HEK293 (cell line): ENCODE results near the gene ANGPTL4.

Source experiments
- ZBTB7A ChIP-seq: fragments of 450-650 bp; formaldehyde crosslinking; IDR thresholded peaks from 2 replicates; pipeline ENCODE4 v1.5.1; 2016; ENCODE audit warnings: low read depth, missing biosample characterization, missing genetic modification characterization
- TF ChIP-seq, protein P1 (sequence below): fragments of 450-650 bp; formaldehyde crosslinking; IDR thresholded peaks from 2 replicates; pipeline ENCODE4 v1.5.1; 2016; ENCODE audit warnings: missing biosample characterization, missing genetic modification characterization
- TF ChIP-seq, protein P2 (sequence below): fragments of 450-650 bp; formaldehyde crosslinking; IDR thresholded peaks from 2 replicates; pipeline ENCODE4 v1.5.1; 2016; ENCODE audit warnings: missing biosample characterization, missing genetic modification characterization
- TF ChIP-seq, protein P3 (sequence below): fragments of 450-650 bp; formaldehyde crosslinking; IDR thresholded peaks from 2 replicates; pipeline ENCODE4 v1.5.1; 2016; ENCODE audit warnings: missing biosample characterization, missing genetic modification characterization

DNA sequence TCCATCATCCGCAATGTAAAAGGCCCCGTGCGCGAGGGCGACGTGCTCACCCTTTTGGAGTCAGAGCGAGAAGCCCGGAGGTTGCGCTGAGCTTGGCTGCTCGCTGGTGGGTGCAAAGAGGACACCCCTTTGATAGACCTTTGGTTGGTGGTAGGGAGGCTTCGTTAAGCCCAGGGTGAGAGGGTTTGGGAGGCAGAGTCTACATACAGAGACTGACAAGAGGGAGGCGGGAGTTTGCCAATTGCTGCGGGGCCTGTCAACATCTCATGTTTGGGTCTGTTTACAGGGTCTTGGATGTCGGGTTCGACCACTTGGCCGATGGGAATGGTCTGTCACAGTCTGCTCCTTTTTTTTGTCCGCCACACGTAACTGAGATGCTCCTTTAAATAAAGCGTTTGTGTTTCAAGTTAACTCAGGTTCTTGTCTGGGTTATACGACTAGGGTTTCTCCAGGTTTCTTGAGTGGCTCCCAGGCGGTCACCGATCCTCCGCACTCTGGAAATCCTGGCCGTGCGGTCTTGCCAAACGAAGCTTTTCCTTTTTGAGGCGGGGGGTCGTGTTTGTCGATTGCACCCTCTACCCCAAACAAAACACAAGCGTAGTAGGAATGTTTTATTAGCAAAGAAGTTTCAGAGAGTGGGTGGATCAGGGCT, 41.8 kb upstream of the ANGPTL4 start:
- TF ChIP-seq, protein P1, sequence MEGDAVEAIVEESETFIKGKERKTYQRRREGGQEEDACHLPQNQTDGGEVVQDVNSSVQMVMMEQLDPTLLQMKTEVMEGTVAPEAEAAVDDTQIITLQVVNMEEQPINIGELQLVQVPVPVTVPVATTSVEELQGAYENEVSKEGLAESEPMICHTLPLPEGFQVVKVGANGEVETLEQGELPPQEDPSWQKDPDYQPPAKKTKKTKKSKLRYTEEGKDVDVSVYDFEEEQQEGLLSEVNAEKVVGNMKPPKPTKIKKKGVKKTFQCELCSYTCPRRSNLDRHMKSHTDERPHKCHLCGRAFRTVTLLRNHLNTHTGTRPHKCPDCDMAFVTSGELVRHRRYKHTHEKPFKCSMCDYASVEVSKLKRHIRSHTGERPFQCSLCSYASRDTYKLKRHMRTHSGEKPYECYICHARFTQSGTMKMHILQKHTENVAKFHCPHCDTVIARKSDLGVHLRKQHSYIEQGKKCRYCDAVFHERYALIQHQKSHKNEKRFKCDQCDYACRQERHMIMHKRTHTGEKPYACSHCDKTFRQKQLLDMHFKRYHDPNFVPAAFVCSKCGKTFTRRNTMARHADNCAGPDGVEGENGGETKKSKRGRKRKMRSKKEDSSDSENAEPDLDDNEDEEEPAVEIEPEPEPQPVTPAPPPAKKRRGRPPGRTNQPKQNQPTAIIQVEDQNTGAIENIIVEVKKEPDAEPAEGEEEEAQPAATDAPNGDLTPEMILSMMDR (tag by site-specific recombination) = no peak
- no peak for TF ChIP-seq ZBTB7A (tag by site-specific recombination)
- TF ChIP-seq, protein P2, sequence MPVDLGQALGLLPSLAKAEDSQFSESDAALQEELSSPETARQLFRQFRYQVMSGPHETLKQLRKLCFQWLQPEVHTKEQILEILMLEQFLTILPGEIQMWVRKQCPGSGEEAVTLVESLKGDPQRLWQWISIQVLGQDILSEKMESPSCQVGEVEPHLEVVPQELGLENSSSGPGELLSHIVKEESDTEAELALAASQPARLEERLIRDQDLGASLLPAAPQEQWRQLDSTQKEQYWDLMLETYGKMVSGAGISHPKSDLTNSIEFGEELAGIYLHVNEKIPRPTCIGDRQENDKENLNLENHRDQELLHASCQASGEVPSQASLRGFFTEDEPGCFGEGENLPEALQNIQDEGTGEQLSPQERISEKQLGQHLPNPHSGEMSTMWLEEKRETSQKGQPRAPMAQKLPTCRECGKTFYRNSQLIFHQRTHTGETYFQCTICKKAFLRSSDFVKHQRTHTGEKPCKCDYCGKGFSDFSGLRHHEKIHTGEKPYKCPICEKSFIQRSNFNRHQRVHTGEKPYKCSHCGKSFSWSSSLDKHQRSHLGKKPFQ (tag by site-specific recombination) = no peak
- TF ChIP-seq, protein P3, sequence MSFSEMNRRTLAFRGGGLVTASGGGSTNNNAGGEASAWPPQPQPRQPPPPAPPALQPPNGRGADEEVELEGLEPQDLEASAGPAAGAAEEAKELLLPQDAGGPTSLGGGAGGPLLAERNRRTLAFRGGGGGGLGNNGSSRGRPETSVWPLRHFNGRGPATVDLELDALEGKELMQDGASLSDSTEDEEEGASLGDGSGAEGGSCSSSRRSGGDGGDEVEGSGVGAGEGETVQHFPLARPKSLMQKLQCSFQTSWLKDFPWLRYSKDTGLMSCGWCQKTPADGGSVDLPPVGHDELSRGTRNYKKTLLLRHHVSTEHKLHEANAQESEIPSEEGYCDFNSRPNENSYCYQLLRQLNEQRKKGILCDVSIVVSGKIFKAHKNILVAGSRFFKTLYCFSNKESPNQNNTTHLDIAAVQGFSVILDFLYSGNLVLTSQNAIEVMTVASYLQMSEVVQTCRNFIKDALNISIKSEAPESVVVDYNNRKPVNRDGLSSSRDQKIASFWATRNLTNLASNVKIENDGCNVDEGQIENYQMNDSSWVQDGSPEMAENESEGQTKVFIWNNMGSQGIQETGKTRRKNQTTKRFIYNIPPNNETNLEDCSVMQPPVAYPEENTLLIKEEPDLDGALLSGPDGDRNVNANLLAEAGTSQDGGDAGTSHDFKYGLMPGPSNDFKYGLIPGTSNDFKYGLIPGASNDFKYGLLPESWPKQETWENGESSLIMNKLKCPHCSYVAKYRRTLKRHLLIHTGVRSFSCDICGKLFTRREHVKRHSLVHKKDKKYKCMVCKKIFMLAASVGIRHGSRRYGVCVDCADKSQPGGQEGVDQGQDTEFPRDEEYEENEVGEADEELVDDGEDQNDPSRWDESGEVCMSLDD = no peak
